A673 (cell line): Measurements from ENCODE around the gene POU2F3. TPM values are rescaled to one million over a fixed set of nuclear protein-coding genes. Genes with fewer than 3 reads are reported as not detected.

Source experiments
- BruUV-seq: library from RNA; stranded (reverse); fragments of 400-500 nt; replicated peaks from 2 replicates; lab custom pipeline; 2021; lab: Mats Ljungman, UMichigan
- CTCF ChIA-PET: fragments of 300-600 bp; sonication (Branson Sonifier 250); formaldehyde crosslinking; loops from one replicate; lab custom pipeline; 2022; ENCODE audit warnings: antibody characterized with exemption; lab: Charles Lee
- POLR2A ChIA-PET: fragments of 300-600 bp; sonication (Branson Sonifier 250); formaldehyde crosslinking; loops from one replicate; lab custom pipeline; 2022; ENCODE audit warnings: antibody characterized with exemption; ENCODE audit not compliant: low non-redundant PET; lab: Charles Lee
- DNase-seq: peaks from one replicate; pipeline ENCODE4 v3.0.0-alpha.2; 2015; ENCODE audit warnings: low spot score
- H3K27ac ChIP-seq: fragments of 200-600 bp; sonication (generic); 2 replicates; pipeline ENCODE4 v1.5.1; 2016; ENCODE audit warnings: mixed run types, low read depth, mild to moderate bottlenecking, mixed read lengths, antibody characterized with exemption, low read length; ENCODE audit not compliant: poor library complexity, severe bottlenecking
- H3K27me3 ChIP-seq: fragments of 200-600 bp; sonication (generic); replicated peaks from 2 replicates; pipeline ENCODE4 v1.6.1; 2017; ENCODE audit warnings: mixed run types, low read depth, mild to moderate bottlenecking, mixed read lengths, antibody characterized with exemption, low read length; ENCODE audit not compliant: insufficient read depth, poor library complexity
- H3K36me3 ChIP-seq: fragments of 200-600 bp; sonication (generic); 2 replicates; pipeline ENCODE4 v1.6.1; 2016; ENCODE audit warnings: mixed run types, mild to moderate bottlenecking, mixed read lengths, antibody characterized with exemption, low read length; ENCODE audit not compliant: insufficient read depth, poor library complexity, severe bottlenecking
- H3K4me1 ChIP-seq: fragments of 200-600 bp; sonication (generic); 2 replicates; pipeline ENCODE4 v1.6.1; 2017; ENCODE audit warnings: mixed run types, mild to moderate bottlenecking, mixed read lengths, antibody characterized with exemption, low read length; ENCODE audit not compliant: insufficient read depth, poor library complexity, severe bottlenecking
- H3K4me3 ChIP-seq: fragments of 200-600 bp; sonication (generic); 2 replicates; pipeline ENCODE4 v1.5.1; 2016; ENCODE audit warnings: low read depth, mixed run types, mild to moderate bottlenecking, mixed read lengths, low read length; ENCODE audit not compliant: poor library complexity, severe bottlenecking
- H3K9me3 ChIP-seq: fragments of 200-600 bp; sonication (generic); 2 replicates; pipeline ENCODE4 v1.6.1; 2016; ENCODE audit warnings: mixed run types, low read depth, mild to moderate bottlenecking, mixed read lengths, antibody characterized with exemption, low read length; ENCODE audit not compliant: poor library complexity, severe bottlenecking
- CTCF ChIP-seq: fragments of 300-800, 200-600 bp; sonication (generic); conservative IDR thresholded peaks from 2 replicates; pipeline ENCODE4 v1.5.1; 2017; ENCODE audit warnings: low read depth, mild to moderate bottlenecking, antibody characterized with exemption, low read length, moderate library complexity, mixed read lengths
- EZH2 ChIP-seq: fragments of 200-600 bp; sonication (generic); IDR thresholded peaks from 2 replicates; pipeline ENCODE4 v1.6.1; 2017; ENCODE audit warnings: borderline replicate concordance, low read depth, mild to moderate bottlenecking, mixed read lengths, antibody characterized with exemption, low read length; ENCODE audit not compliant: poor library complexity, severe bottlenecking
- intact Hi-C: fragments of 100-400 bp; cut with micrococcal nuclease; formaldehyde crosslinking; loops from one replicate; pipeline ENCODE4 v1.10.0; 2022; ENCODE audit not compliant: unreplicated experiment
- total RNA-seq: library from RNA; stranded (reverse); gene quantifications from 2 replicates; pipeline ENCODE4 v1.2.3, GENCODE V29; 2021

Gene POU2F3
- total RNA-seq, 1 experiment from 2014 or later, result not detected

DNA sequence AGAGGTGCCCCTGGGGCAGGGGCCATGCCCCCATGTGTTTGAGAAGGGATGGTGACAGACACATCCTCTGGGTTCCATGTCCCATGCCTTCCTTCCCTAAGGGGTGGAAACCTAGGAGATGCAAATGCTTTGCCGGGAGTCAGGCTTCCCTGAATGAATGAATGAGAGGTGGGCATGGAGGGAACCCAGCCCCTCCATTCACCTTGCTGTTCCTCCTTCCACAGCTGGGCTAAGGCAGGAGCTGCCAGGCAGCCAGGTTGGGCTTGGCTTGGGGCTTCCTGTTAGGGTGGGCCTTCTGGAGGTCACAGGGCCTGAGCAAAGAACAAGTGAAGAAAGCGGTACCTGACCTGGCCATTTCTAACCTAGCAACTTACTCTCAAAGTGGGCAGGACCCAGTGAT, 926 bp downstream of the POU2F3 start:
- Histone ChIP-seq H3K27me3 (peaks cover 52% of the 10 kb centered on the region), H3K36me3 (no peaks in the 10 kb centered on the region), H3K4me3 (no peak overlapping the region), H3K4me1 (no peaks in the 10 kb centered on the region), H3K9me3 (no peaks in the 10 kb centered on the region), H3K27ac (no peak overlapping the region)
- no peak for TF ChIP-seq CTCF
- no peak for TF ChIP-seq EZH2
- intact Hi-C loops, result no loop called here
- ChIA-PET POLR2A (no interaction called here), CTCF (no interaction called here)
- no peak for DNase-seq
- BruUV-seq, result no TSS peak

DNA sequence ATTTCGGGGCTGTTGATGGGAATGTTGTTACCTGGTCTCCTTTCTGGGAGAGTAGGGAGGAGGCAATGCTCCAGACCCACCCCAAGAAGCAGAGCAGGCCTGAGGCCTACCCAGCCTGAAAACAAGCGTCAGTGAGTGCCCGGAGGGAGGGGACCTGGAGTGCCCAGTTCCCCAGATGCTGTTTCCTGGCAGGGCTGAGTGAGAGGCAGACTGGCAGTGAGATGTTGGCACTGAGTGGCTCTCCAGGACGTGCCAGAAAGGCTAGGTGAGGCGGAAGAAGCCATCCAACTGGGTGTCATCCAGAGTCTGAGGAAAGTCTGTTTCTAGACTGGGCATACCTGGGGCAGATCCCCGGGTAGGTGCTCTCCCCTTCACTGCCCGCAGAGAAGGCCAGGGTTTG, 1.3 kb downstream of the POU2F3 start:
- Histone ChIP-seq H3K27ac (no peak overlapping the region), H3K4me3 (no peak overlapping the region), H3K4me1 (no peaks in the 10 kb centered on the region), H3K27me3 (peaks cover 53% of the 10 kb centered on the region), H3K36me3 (no peaks in the 10 kb centered on the region), H3K9me3 (no peaks in the 10 kb centered on the region)
- TF ChIP-seq CTCF (no peak), EZH2 (no peak)
- ChIA-PET POLR2A (no interaction called here), CTCF (no interaction called here)
- intact Hi-C loops, result no loop called here
- DNase-seq, result no peak
- BruUV-seq, result no TSS peak

DNA sequence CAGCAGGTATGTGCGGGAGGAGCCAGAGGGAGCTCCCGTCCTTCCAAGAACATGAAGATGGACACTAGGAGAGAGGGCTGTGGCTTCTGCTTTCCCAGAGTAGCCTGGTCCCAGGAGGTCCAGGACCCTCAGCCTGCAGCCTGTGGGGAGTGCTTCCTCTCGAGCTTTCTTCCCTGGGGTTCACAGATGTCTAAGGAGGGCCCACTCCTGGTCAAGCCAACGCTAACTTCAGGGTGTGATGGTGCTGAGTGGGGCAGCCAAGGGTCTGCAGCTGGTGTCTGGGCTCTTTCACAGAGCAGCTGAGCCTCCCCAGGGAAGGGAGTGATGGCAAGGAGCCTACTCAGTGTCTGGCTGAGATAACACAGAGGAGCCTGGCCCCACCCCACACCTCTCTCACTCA, 3.3 kb downstream of the POU2F3 start:
- TF ChIP-seq CTCF, result no peak
- TF ChIP-seq EZH2, result no peak
- Histone ChIP-seq H3K27ac (no peak overlapping the region), H3K36me3 (no peaks in the 10 kb centered on the region), H3K27me3 (peaks cover 61% of the 10 kb centered on the region), H3K4me3 (no peak overlapping the region), H3K4me1 (no peaks in the 10 kb centered on the region), H3K9me3 (no peaks in the 10 kb centered on the region)
- ChIA-PET POLR2A (no interaction called here), CTCF (interaction anchor here (0.7 kb wide), 1 partner anchor 121 kb away, joined by 3 read pairs; no protein-coding TSS in a partner anchor)
- intact Hi-C loops, result no loop called here
- DNase-seq, result no peak
- no TSS peak for BruUV-seq
